Upper lobe of left lung (tissue), 4 donors: ENCODE measurements around the gene EFNA5.

Source experiments
- CTCF ChIP-seq, 6 experiments: fragments of 450-650 bp in 4 of 6; fragments of 200-600 bp in 2 of 6; sonication (generic) in 2 of 6; IDR thresholded peaks; one replicate each; pipeline ENCODE4 v1.5.1; 2016 to 2019; ENCODE audit warnings: antibody characterized with exemption in 6 of 6
- EP300 ChIP-seq, 4 donors: sonication (generic); formaldehyde crosslinking; IDR thresholded peaks; one replicate each; pipeline ENCODE4 v1.5.1; 2017; ENCODE audit warnings: antibody characterized with exemption in 4 of 4, control low read depth in 2 of 4
- POLR2A ChIP-seq, 4 donors: fragments of 450-650 bp; IDR thresholded peaks; one replicate each; pipeline ENCODE4 v1.5.1; 2016 to 2017; ENCODE audit warnings: antibody characterized with exemption in 4 of 4, mild to moderate bottlenecking in 2 of 4

GRCh38 chr5:107696498-107696897, 25.8 kb upstream of the EFNA5 start:
- TF ChIP-seq CTCF (IDR thresholded peaks at IDR 0.05): no peak
- no peak for TF ChIP-seq POLR2A (IDR thresholded peaks at IDR 0.05)
- TF ChIP-seq EP300 (IDR thresholded peaks at IDR 0.05): no peak
